ENCODE measurements around the gene MARK3. TPM values are rescaled to one million over a fixed set of nuclear protein-coding genes. Genes with fewer than 3 reads are reported as not detected.

The MARK3 gene
- polyA plus RNA-seq, 1 experiment: 109 TPM

- no peak for TF ChIP-seq CTCF (IDR thresholded peaks at IDR 0.05; ENCODE audit: low read depth, low read length)
Observed at GRCh38 chr14:103346286-103346685, 38.9 kb upstream of the MARK3 start.

GRCh38 chr14:103347091-103347815, 38.0 kb upstream of the MARK3 start:
- Histone ChIP-seq H3K27me3 (ENCODE audit: control insufficient read depth, insufficient read depth, low read length) (no peaks in the 10 kb centered on the region), H3K4me3 (ENCODE audit: low read depth, low read length) (no peak overlapping the region), H3K9me3 (ENCODE audit: control insufficient read depth, insufficient read depth, low read length) (peaks cover 9% of the 10 kb centered on the region), H3K27ac (ENCODE audit: low read depth, low read length) (no peak overlapping the region)
- no peak for DNase-seq (ENCODE audit: low read depth, low spot score)
- TF ChIP-seq CTCF (IDR thresholded peaks at IDR 0.05; ENCODE audit: low read depth, low read length): no peak
- ChIA-PET CTCF (no interaction called here), POLR2A (interaction anchor here (0.6 kb wide), 1 partner anchor 38 kb away, joined by 3 read pairs; the partner anchor contains the start of gene MARK3)

More at GRCh38 chr14:103346286-103346685, 38.9 kb upstream of the MARK3 start:
- no peak for DNase-seq (ENCODE audit: low read depth, low spot score)
- H3K27ac ChIP-seq (ENCODE audit: low read depth, low read length): no peak overlapping the region
- ChIA-PET POLR2A (interaction anchor here (0.7 to 1.5 kb wide), 4 partner anchors 10 to 214 kb away, joined by 3 to 6 read pairs (median 3); no protein-coding TSS in a partner anchor), CTCF (no interaction called here)
- peaks cover 9% of the 10 kb centered on the region for H3K9me3 ChIP-seq (ENCODE audit: control insufficient read depth, insufficient read depth, low read length)
- H3K27me3 ChIP-seq (ENCODE audit: control insufficient read depth, insufficient read depth, low read length): no peaks in the 10 kb centered on the region
- H3K4me3 ChIP-seq (ENCODE audit: low read depth, low read length): no peak overlapping the region

GRCh38 chr14:103348154-103348553, 37.1 kb upstream of the MARK3 start:
- ChIA-PET POLR2A (interaction anchor here (0.6 to 0.7 kb wide), 3 partner anchors 10 to 37 kb away, joined by 3 to 4 read pairs (median 3); partner anchors contain the start of gene MARK3), CTCF (no interaction called here)
- H3K27ac ChIP-seq (ENCODE audit: low read depth, low read length): peak overlapping the region; percentile 21
- DNase-seq (ENCODE audit: low read depth, low spot score): no peak
- no peaks in the 10 kb centered on the region for H3K27me3 ChIP-seq (ENCODE audit: control insufficient read depth, insufficient read depth, low read length)
- H3K4me3 ChIP-seq (ENCODE audit: low read depth, low read length): no peak overlapping the region
- H3K9me3 ChIP-seq (ENCODE audit: control insufficient read depth, insufficient read depth, low read length): peaks cover 16% of the 10 kb centered on the region
- no peak for TF ChIP-seq CTCF (IDR thresholded peaks at IDR 0.05; ENCODE audit: low read depth, low read length)

GRCh38 chr14:103349982-103350381, 35.2 kb upstream of the MARK3 start:
- no peak for DNase-seq (ENCODE audit: low read depth, low spot score)
- POLR2A ChIA-PET: no interaction called here
- Histone ChIP-seq H3K27ac (ENCODE audit: low read depth, low read length) (no peak overlapping the region), H3K27me3 (ENCODE audit: control insufficient read depth, insufficient read depth, low read length) (no peaks in the 10 kb centered on the region), H3K9me3 (ENCODE audit: control insufficient read depth, insufficient read depth, low read length) (peaks cover 21% of the 10 kb centered on the region), H3K4me3 (ENCODE audit: low read depth, low read length) (no peak overlapping the region)
- no peak for TF ChIP-seq CTCF (IDR thresholded peaks at IDR 0.05; ENCODE audit: low read depth, low read length)
- CTCF ChIA-PET: interaction anchor here (1.2 kb wide), 1 partner anchor 44 kb away, joined by 3 read pairs; no protein-coding TSS in a partner anchor

- peaks cover 15% of the 10 kb centered on the region for H3K9me3 ChIP-seq (ENCODE audit: control insufficient read depth, insufficient read depth, low read length)
- ChIA-PET CTCF (no interaction called here), POLR2A (no interaction called here)
- H3K27me3 ChIP-seq (ENCODE audit: control insufficient read depth, insufficient read depth, low read length): no peaks in the 10 kb centered on the region
- H3K27ac ChIP-seq (ENCODE audit: low read depth, low read length): no peak overlapping the region
- no peak overlapping the region for H3K4me3 ChIP-seq (ENCODE audit: low read depth, low read length)
- no peak for TF ChIP-seq CTCF (IDR thresholded peaks at IDR 0.05; ENCODE audit: low read depth, low read length)
- DNase-seq (ENCODE audit: low read depth, low spot score): no peak
Observed at GRCh38 chr14:103353362-103353761, 31.9 kb upstream of the MARK3 start.

Data from AG04450 (cell line).